ENCODE results near the gene UGT1A10. TPM values are rescaled to one million over a fixed set of nuclear protein-coding genes. Genes with fewer than 3 reads are reported as not detected.
A peak's percentile ranks its signal among the peaks of the same experiment; 100 is the strongest.

Gene UGT1A10
- total and polyA plus RNA-seq, 10 of the 15 experiments (the other 5 are each of a cell fraction or from before 2014, with no cell fraction given), result not detected

GRCh38 chr2:233711312-233712008 lies 75.2 kb downstream of the UGT1A10 start:
- POLR2A ChIA-PET, result no interaction called here
- Histone ChIP-seq H3K9ac (ENCODE audit: control insufficient read depth, insufficient read depth, low read length) (no peak overlapping the region), H3K79me2 (ENCODE audit: control insufficient read depth, insufficient read depth, low read length) (no peaks in the 10 kb centered on the region), H3K4me1 (ENCODE audit: control insufficient read depth, insufficient read depth, low read length) (no peaks in the 10 kb centered on the region), H3K4me2 (ENCODE audit: control insufficient read depth, insufficient read depth) (no peak overlapping the region), H2AFZ (ENCODE audit: control insufficient read depth, low read depth, low read length) (no peak overlapping the region), H3K36me3 (ENCODE audit: control insufficient read depth in 2 of 2, insufficient read depth in 2 of 2, low read length in 1 of 2) (no peaks in the 10 kb centered on the region), H3K9me3 (replicated peaks; ENCODE audit: control insufficient read depth, insufficient read depth, low read length) (no peaks in the 10 kb centered on the region; the same call in 1 of the 3 replicates), H3K4me3 (no peak overlapping the region), H4K20me1 (ENCODE audit: control insufficient read depth, insufficient read depth) (no peaks in the 10 kb centered on the region), H3K27ac (ENCODE audit: control insufficient read depth, insufficient read depth) (no peak overlapping the region), H3K27me3 (replicated peaks in 1 of 2; ENCODE audit: control insufficient read depth in 2 of 2, insufficient read depth in 2 of 2, low read length in 1 of 2) (peaks cover 0 to 4% of the 10 kb centered on the region in 2 experiments; a peak in 1 of 4 replicates)
- FAIRE-seq, result peak; percentile 81
- RAD21 ChIA-PET (ENCODE audit: unreplicated experiment), result interaction anchor here (0.6 to 1.6 kb wide), 4 partner anchors 20 to 307 kb away, joined by 3 to 4 read pairs (median 4); no protein-coding TSS in a partner anchor
- intact Hi-C loops (cut with micrococcal nuclease; ENCODE audit: unreplicated experiment), result loop anchor here (1.0 to 10.0 kb wide), 3 partner anchors 227 to 307 kb away; no protein-coding TSS in a partner anchor
- SMC1A ChIA-PET (ENCODE audit: uncharacterized antibody, unreplicated experiment), result interaction anchor here (2.2 kb wide), 1 partner anchor 306 kb away, joined by 10 read pairs; no protein-coding TSS in a partner anchor
- CTCF ChIA-PET, result interaction anchor here (0.5 to 2.0 kb wide), 16 partner anchors 16 to 1540 kb away, joined by 3 to 10 read pairs (median 3); no protein-coding TSS in a partner anchor
- 12% methylated on average over 11 of the region's 11 CpGs for WGBS (ENCODE audit: insufficient coverage, insufficient replicate concordance, low lambda C conversion rate, missing lambda C conversion rate)
- in situ Hi-C loops (cut with MboI), result no loop called here
- no TSS peak for BruUV-seq (replicated peaks)
- TF ChIP-seq SMC3 (IDR thresholded peaks at IDR 0.05; ENCODE audit: borderline replicate concordance, low read length), result peak; percentile 76
- TF ChIP-seq, protein P1, sequence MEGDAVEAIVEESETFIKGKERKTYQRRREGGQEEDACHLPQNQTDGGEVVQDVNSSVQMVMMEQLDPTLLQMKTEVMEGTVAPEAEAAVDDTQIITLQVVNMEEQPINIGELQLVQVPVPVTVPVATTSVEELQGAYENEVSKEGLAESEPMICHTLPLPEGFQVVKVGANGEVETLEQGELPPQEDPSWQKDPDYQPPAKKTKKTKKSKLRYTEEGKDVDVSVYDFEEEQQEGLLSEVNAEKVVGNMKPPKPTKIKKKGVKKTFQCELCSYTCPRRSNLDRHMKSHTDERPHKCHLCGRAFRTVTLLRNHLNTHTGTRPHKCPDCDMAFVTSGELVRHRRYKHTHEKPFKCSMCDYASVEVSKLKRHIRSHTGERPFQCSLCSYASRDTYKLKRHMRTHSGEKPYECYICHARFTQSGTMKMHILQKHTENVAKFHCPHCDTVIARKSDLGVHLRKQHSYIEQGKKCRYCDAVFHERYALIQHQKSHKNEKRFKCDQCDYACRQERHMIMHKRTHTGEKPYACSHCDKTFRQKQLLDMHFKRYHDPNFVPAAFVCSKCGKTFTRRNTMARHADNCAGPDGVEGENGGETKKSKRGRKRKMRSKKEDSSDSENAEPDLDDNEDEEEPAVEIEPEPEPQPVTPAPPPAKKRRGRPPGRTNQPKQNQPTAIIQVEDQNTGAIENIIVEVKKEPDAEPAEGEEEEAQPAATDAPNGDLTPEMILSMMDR (IDR thresholded peaks at IDR 0.05 in 2 of 3, conservative IDR thresholded peaks at IDR 0.05 in 1 of 3; ENCODE audit: control insufficient read depth in 2 of 3, extremely low read depth in 1 of 3, insufficient read depth in 1 of 3, low read depth in 3 of 3, low read length in 3 of 3), result peak; percentile 82 to 87 (median 85)
- TF ChIP-seq STAT3 (IDR thresholded peaks at IDR 0.05; ENCODE audit: low read depth, low read length), result no peak
- peak; percentile 51; the same call in 1 of the 2 replicates for TF ChIP-seq YY1 (IDR thresholded peaks at IDR 0.05; ENCODE audit: low read depth, low read length)
- no peak for TF ChIP-seq POLR2AphosphoS5 (IDR thresholded peaks at IDR 0.05; ENCODE audit: low read length)
- no peak for TF ChIP-seq DPF2 (IDR thresholded peaks at IDR 0.05)
- peak; percentile 83 for TF ChIP-seq RAD21 (IDR thresholded peaks at IDR 0.05; ENCODE audit: insufficient read depth, low read depth, low read length)
- DNase-seq (ENCODE audit: low read depth, low spot score), result peak; percentile 1
- ATAC-seq, result peak; percentile 96

Data from GM12878 (cell line).